HEK293T (cell line): ENCODE data around the gene CABP1.

ENCODE experiments used
- ARNT ChIP-seq: fragments of 450-650 bp; IDR thresholded peaks from 2 replicates; pipeline ENCODE4 v1.6.1; 2017; ENCODE audit warnings: mild to moderate bottlenecking
- BHLHE40 ChIP-seq: fragments of 450-650 bp; IDR thresholded peaks from 2 replicates; pipeline ENCODE4 v1.6.1; 2016; ENCODE audit warnings: mild to moderate bottlenecking, moderate library complexity, borderline replicate concordance
- FOXA1 ChIP-seq: fragments of 450-650 bp; IDR thresholded peaks from 2 replicates; pipeline ENCODE4 v1.6.1; 2016; ENCODE audit warnings: mild to moderate bottlenecking
- HDGF ChIP-seq: fragments of 450-650 bp; IDR thresholded peaks from 2 replicates; pipeline ENCODE4 v1.6.1; 2017; ENCODE audit warnings: antibody characterized with exemption, borderline replicate concordance
- L3MBTL2 ChIP-seq: fragments of 450-650 bp; conservative IDR thresholded peaks from 2 replicates; pipeline ENCODE4 v1.6.1; 2016; ENCODE audit warnings: mild to moderate bottlenecking
- LEF1 ChIP-seq: fragments of 450-650 bp; IDR thresholded peaks from 2 replicates; pipeline ENCODE4 v1.6.1; 2017; ENCODE audit warnings: mild to moderate bottlenecking, borderline replicate concordance
- NFRKB ChIP-seq: fragments of 450-650 bp; IDR thresholded peaks from 2 replicates; pipeline ENCODE4 v1.6.1; 2016; ENCODE audit warnings: mild to moderate bottlenecking, moderate library complexity
- SP1 ChIP-seq: fragments of 450-650 bp; IDR thresholded peaks from 2 replicates; pipeline ENCODE4 v1.6.1; 2017
- SUZ12 ChIP-seq: fragments of 450-650 bp; IDR thresholded peaks from 2 replicates; pipeline ENCODE4 v1.6.1; 2016; ENCODE audit warnings: mild to moderate bottlenecking

GRCh38 chr12:120663741-120664140 lies 23.3 kb downstream of the CABP1 start:
- TF ChIP-seq LEF1: no peak
- no peak for TF ChIP-seq SUZ12
- TF ChIP-seq HDGF: no peak
- no peak for TF ChIP-seq NFRKB
- no peak for TF ChIP-seq ARNT
- TF ChIP-seq FOXA1: no peak
- TF ChIP-seq BHLHE40: no peak
- no peak for TF ChIP-seq L3MBTL2
- TF ChIP-seq SP1: no peak
